Ishikawa (cell line): Measurements from ENCODE around the gene PLEKHJ1.

Experiments
- CREB1 ChIP-seq: IDR thresholded peaks from 2 replicates; pipeline ENCODE4 v1.6.1; 2012; ENCODE audit warnings: low read depth
- EP300 ChIP-seq: IDR thresholded peaks from 2 replicates; pipeline ENCODE4 v1.6.1; 2012; ENCODE audit warnings: borderline replicate concordance
- FOXM1 ChIP-seq: IDR thresholded peaks from 2 replicates; pipeline ENCODE4 v1.6.1; 2012; ENCODE audit warnings: low read depth, borderline replicate concordance
- RAD21 ChIP-seq: IDR thresholded peaks from 2 replicates; pipeline ENCODE4 v1.6.1; 2012; ENCODE audit warnings: low read depth
- TAF1 ChIP-seq: IDR thresholded peaks from 2 replicates; pipeline ENCODE4 v1.6.1; 2012; ENCODE audit warnings: low read depth, mild to moderate bottlenecking
- USF1 ChIP-seq: IDR thresholded peaks from 2 replicates; pipeline ENCODE4 v1.6.1; 2012
- TF ChIP-seq, protein P1 (sequence below): IDR thresholded peaks from 2 replicates; pipeline ENCODE4 v1.6.1; 2012

- TF ChIP-seq EP300 (no peak), RAD21 (no peak), CREB1 (no peak), TAF1 (no peak), USF1 (no peak), FOXM1 (no peak)
- TF ChIP-seq, protein P1, sequence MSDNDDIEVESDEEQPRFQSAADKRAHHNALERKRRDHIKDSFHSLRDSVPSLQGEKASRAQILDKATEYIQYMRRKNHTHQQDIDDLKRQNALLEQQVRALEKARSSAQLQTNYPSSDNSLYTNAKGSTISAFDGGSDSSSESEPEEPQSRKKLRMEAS = no peak
Observed at GRCh38 chr19:2274185-2274711, 38.1 kb upstream of the PLEKHJ1 start.
